ENCODE results near the gene SNX12.

SNX12 gene

GRCh38 chrX:71068044-71068918 is at the start of gene SNX12:
Gene SNX12 (minus strand): TSS chrX:71068334. CDS start chrX:71068306, 28 bp downstream.
- Histone ChIP-seq H3K27ac (ENCODE audit: low read depth, low read length) (peak within 1 kb of the TSS; percentile 80), H3K4me1 (ENCODE audit: control insufficient read depth, insufficient read depth, low read length, unreplicated experiment) (peaks cover 5% of the 10 kb centered on the region), H3K36me3 (ENCODE audit: insufficient read depth, low read length) (no peaks in the 10 kb centered on the region), H3K79me2 (ENCODE audit: control insufficient read depth, insufficient read depth, low read length, unreplicated experiment) (peaks cover 30% of the 10 kb centered on the region), H3K4me3 (ENCODE audit: low read depth, low read length) (peak within 1 kb of the TSS; percentile 96), H2AFZ (ENCODE audit: low read length, unreplicated experiment) (peak within 1 kb of the TSS; percentile 96), H3K27me3 (ENCODE audit: insufficient read depth, low read length) (no peaks in the 10 kb centered on the region)

GRCh38 chrX:71117358-71117757 is 49.2 kb upstream of the SNX12 start:
- Histone ChIP-seq H3K27ac (ENCODE audit: low read depth, low read length) (no peak overlapping the region), H2AFZ (ENCODE audit: low read length, unreplicated experiment) (no peak overlapping the region)

GRCh38 chrX:71111921-71112431 is 43.8 kb upstream of the SNX12 start:
- Histone ChIP-seq H3K79me2 (ENCODE audit: control insufficient read depth, insufficient read depth, low read length, unreplicated experiment) (no peaks in the 10 kb centered on the region), H3K27ac (ENCODE audit: low read depth, low read length) (no peak overlapping the region), H3K4me1 (ENCODE audit: control insufficient read depth, insufficient read depth, low read length, unreplicated experiment) (no peaks in the 10 kb centered on the region), H2AFZ (ENCODE audit: low read length, unreplicated experiment) (no peak overlapping the region), H3K27me3 (ENCODE audit: insufficient read depth, low read length) (no peaks in the 10 kb centered on the region), H3K36me3 (ENCODE audit: insufficient read depth, low read length) (no peaks in the 10 kb centered on the region), H3K4me3 (ENCODE audit: low read depth, low read length) (no peak overlapping the region)

More at GRCh38 chrX:71117358-71117757, 49.2 kb upstream of the SNX12 start:
- Histone ChIP-seq H3K36me3 (ENCODE audit: insufficient read depth, low read length) (no peaks in the 10 kb centered on the region), H3K4me3 (ENCODE audit: low read depth, low read length) (no peak overlapping the region), H3K27me3 (ENCODE audit: insufficient read depth, low read length) (no peaks in the 10 kb centered on the region), H3K79me2 (ENCODE audit: control insufficient read depth, insufficient read depth, low read length, unreplicated experiment) (peaks cover 6% of the 10 kb centered on the region), H3K4me1 (ENCODE audit: control insufficient read depth, insufficient read depth, low read length, unreplicated experiment) (no peaks in the 10 kb centered on the region)

- no peaks in the 10 kb centered on the region for H3K4me1 ChIP-seq (ENCODE audit: control insufficient read depth, insufficient read depth, low read length, unreplicated experiment)
- H3K79me2 ChIP-seq (ENCODE audit: control insufficient read depth, insufficient read depth, low read length, unreplicated experiment), result no peaks in the 10 kb centered on the region
Measured at GRCh38 chrX:71111141-71111843, 43.2 kb upstream of the SNX12 start, which contains the start of gene IL2RG. Gene IL2RG (minus strand): TSS chrX:71111577. CDS start chrX:71111539, 38 bp downstream.

GRCh38 chrX:71109051-71109450 is 40.9 kb upstream of the SNX12 start:
- H3K27ac ChIP-seq (ENCODE audit: low read depth, low read length), result no peak overlapping the region
- H3K27me3 ChIP-seq (ENCODE audit: insufficient read depth, low read length), result no peaks in the 10 kb centered on the region
- H3K4me3 ChIP-seq (ENCODE audit: low read depth, low read length), result no peak overlapping the region
- H2AFZ ChIP-seq (ENCODE audit: low read length, unreplicated experiment), result no peak overlapping the region
- no peaks in the 10 kb centered on the region for H3K79me2 ChIP-seq (ENCODE audit: control insufficient read depth, insufficient read depth, low read length, unreplicated experiment)
- H3K36me3 ChIP-seq (ENCODE audit: insufficient read depth, low read length), result no peaks in the 10 kb centered on the region
- H3K4me1 ChIP-seq (ENCODE audit: control insufficient read depth, insufficient read depth, low read length, unreplicated experiment), result no peaks in the 10 kb centered on the region

More at GRCh38 chrX:71111141-71111843, 43.2 kb upstream of the SNX12 start, which contains the start of gene IL2RG:
- Histone ChIP-seq H3K36me3 (ENCODE audit: insufficient read depth, low read length) (no peaks in the 10 kb centered on the region), H3K27me3 (ENCODE audit: insufficient read depth, low read length) (no peaks in the 10 kb centered on the region), H2AFZ (ENCODE audit: low read length, unreplicated experiment) (no peak within 1 kb of the TSS), H3K4me3 (ENCODE audit: low read depth, low read length) (no peak within 1 kb of the TSS), H3K27ac (ENCODE audit: low read depth, low read length) (no peak within 1 kb of the TSS)

- Histone ChIP-seq H3K36me3 (ENCODE audit: insufficient read depth, low read length) (no peaks in the 10 kb centered on the region), H3K27me3 (ENCODE audit: insufficient read depth, low read length) (no peaks in the 10 kb centered on the region), H2AFZ (ENCODE audit: low read length, unreplicated experiment) (no peak overlapping the region), H3K4me3 (ENCODE audit: low read depth, low read length) (no peak overlapping the region), H3K27ac (ENCODE audit: low read depth, low read length) (no peak overlapping the region), H3K79me2 (ENCODE audit: control insufficient read depth, insufficient read depth, low read length, unreplicated experiment) (no peaks in the 10 kb centered on the region), H3K4me1 (ENCODE audit: control insufficient read depth, insufficient read depth, low read length, unreplicated experiment) (peaks cover 4% of the 10 kb centered on the region)
Measured at GRCh38 chrX:71107762-71108360, 39.7 kb upstream of the SNX12 start.

GRCh38 chrX:71107245-71107644 is 39.1 kb upstream of the SNX12 start:
- Histone ChIP-seq H3K4me1 (ENCODE audit: control insufficient read depth, insufficient read depth, low read length, unreplicated experiment) (peaks cover 4% of the 10 kb centered on the region), H3K4me3 (ENCODE audit: low read depth, low read length) (no peak overlapping the region), H3K79me2 (ENCODE audit: control insufficient read depth, insufficient read depth, low read length, unreplicated experiment) (no peaks in the 10 kb centered on the region), H3K27ac (ENCODE audit: low read depth, low read length) (no peak overlapping the region), H3K36me3 (ENCODE audit: insufficient read depth, low read length) (no peaks in the 10 kb centered on the region), H2AFZ (ENCODE audit: low read length, unreplicated experiment) (no peak overlapping the region), H3K27me3 (ENCODE audit: insufficient read depth, low read length) (no peaks in the 10 kb centered on the region)

GRCh38 chrX:71106427-71106826 is 38.3 kb upstream of the SNX12 start, which contains the start of gene CXorf65:
Gene CXorf65 (minus strand): TSS chrX:71106740. CDS start chrX:71106556, 184 bp downstream.
- H3K4me3 ChIP-seq (ENCODE audit: low read depth, low read length), result no peak within 1 kb of the TSS
- no peaks in the 10 kb centered on the region for H3K36me3 ChIP-seq (ENCODE audit: insufficient read depth, low read length)
- H3K79me2 ChIP-seq (ENCODE audit: control insufficient read depth, insufficient read depth, low read length, unreplicated experiment), result no peaks in the 10 kb centered on the region
- H3K27ac ChIP-seq (ENCODE audit: low read depth, low read length), result no peak within 1 kb of the TSS
- no peaks in the 10 kb centered on the region for H3K27me3 ChIP-seq (ENCODE audit: insufficient read depth, low read length)
- peaks cover 4% of the 10 kb centered on the region for H3K4me1 ChIP-seq (ENCODE audit: control insufficient read depth, insufficient read depth, low read length, unreplicated experiment)
- H2AFZ ChIP-seq (ENCODE audit: low read length, unreplicated experiment), result no peak within 1 kb of the TSS

- no peak overlapping the region for H3K27ac ChIP-seq (ENCODE audit: low read depth, low read length)
- no peaks in the 10 kb centered on the region for H3K27me3 ChIP-seq (ENCODE audit: insufficient read depth, low read length)
- no peaks in the 10 kb centered on the region for H3K79me2 ChIP-seq (ENCODE audit: control insufficient read depth, insufficient read depth, low read length, unreplicated experiment)
- no peaks in the 10 kb centered on the region for H3K36me3 ChIP-seq (ENCODE audit: insufficient read depth, low read length)
- no peak overlapping the region for H3K4me3 ChIP-seq (ENCODE audit: low read depth, low read length)
- no peak overlapping the region for H2AFZ ChIP-seq (ENCODE audit: low read length, unreplicated experiment)
- H3K4me1 ChIP-seq (ENCODE audit: control insufficient read depth, insufficient read depth, low read length, unreplicated experiment), result peaks cover 4% of the 10 kb centered on the region
Measured at GRCh38 chrX:71105628-71106027, 37.5 kb upstream of the SNX12 start.
